ENCODE measurements around the gene MVP.
"Not testable (repeated sequence)": the region's sequence is repeated elsewhere in the genome, so short reads cannot be mapped to it uniquely, and the experiment has no call there.

MVP gene

DNA sequence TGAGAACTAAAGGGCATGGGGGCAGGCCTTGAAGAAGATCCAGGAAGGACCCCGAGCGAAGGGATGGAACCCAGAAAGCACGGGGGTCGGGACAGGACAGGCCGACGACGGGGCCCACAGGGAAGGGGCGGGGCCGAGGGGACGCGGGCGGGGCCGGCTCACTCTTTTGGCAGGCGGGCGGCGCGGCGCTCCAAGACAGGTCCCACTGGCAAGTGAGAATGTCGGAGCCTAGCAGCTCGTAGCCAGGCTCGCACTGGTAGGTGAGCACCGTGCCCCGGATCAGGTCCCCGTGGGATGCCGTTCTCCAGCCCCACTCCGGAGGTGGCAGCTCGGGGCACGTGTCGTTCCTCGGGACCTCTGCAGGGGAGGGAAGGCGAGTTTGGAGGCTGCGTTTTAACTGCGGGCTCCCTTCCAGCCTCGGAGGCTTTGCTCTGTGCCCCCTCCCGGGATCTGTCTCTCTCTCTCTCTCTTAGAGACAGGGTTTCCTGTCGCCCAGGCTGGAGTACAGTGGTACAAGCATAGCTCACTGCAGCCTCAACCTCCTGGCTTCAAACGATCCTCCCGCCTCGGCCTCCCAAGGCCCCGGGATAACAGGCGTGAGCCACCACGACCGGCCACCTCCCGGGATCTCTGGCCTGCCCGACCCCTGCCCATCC, 56.5 kb downstream of the MVP start:
- FAIRE-seq: no peak

GRCh38 chr16:29877266-29877961, 57.2 kb downstream of the MVP start:
- no peak for FAIRE-seq

- FAIRE-seq: no peak
Measured at GRCh38 chr16:29878172-29878571, 57.9 kb downstream of the MVP start.

GRCh38 chr16:29881050-29881449, 60.8 kb downstream of the MVP start:
- FAIRE-seq: no peak

DNA sequence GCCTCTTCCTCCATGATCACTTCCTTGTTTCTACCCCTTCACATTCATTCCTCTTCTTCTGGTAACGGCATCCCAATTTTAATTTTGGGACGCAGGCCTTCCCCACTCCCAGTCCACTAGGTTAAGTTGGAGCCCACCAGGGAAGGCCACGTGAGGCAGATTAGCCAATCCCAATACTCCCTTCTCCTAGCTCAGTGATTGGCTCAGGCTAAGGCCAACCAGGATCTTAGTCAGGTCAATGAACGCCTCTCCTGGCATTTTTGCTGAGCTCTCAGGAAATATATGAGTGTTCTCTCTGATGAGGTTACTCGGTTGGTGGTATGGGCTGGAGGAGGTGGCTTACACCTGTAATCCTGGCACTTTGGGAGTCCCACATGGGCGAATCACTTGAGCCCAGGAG, 63.7 kb downstream of the MVP start:
- FAIRE-seq: no peak

GRCh38 chr16:29889372-29889771, 69.1 kb downstream of the MVP start:
- not testable (repeated sequence) for FAIRE-seq

DNA sequence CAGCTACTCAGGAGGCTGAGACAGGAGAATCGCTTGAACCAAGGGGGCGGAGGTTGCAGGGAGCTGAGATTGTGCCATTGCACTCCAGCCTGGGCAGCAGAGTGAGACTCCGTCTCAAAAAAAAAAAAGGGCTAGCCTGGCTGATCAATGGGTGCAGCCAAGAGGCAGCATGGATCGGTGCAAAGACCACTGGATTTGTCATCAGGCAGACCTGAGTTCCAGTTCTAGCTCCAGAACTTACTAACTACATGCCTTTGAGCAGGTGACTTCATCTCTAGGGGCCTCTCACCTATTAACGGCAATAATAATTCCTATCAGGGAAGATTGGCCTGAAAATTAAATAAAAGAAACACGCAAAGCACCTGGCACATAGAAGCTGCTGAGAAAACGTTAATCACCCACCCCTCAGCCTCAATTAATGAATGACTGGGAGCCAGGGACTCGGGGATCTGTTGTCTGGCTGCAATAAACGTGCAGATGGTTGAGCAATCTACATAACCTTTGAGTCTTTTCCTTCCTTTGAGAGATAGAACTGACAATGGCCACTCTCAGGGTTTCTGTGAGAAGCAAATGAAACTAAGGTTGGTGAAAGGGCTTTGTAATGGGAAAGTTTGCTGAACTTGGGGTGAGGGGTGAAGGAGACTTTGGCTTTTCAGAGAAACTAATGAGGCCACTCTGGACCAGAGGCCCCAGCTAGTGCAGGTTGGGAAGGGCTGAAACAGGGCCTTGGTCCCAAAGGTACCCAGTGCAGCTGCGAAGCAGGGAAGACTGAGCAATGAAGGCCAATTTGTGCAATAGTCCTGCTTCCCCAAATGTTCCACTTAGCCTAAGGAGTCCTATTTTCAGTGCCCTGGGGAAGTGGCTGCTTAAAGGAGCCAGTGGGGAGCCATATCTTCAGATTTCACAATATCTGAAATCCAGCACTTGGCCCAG, 71.5 kb downstream of the MVP start:
- no peak for FAIRE-seq

- FAIRE-seq: no peak
Measured at GRCh38 chr16:29892458-29892813, 72.2 kb downstream of the MVP start.

DNA sequence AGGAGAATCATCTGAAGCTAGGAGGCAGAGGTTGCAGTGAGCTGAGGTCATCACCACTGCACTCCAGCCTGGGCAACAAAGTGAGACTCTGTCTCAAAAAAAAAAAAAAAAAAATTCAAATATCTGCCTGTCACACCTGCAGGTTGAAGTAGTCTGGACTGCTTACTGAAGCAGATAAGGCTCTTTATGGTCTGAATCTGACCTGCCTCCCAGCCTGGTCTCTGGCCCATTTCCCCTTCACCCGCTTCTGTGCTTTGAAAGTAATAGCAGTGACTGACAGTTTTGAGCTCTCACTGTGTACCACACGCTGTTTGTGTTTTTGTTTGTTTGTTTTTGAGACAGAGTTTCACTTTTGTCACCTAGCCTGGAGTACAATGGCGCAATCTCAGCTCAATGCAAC, 73.3 kb downstream of the MVP start:
- FAIRE-seq: no peak

DNA sequence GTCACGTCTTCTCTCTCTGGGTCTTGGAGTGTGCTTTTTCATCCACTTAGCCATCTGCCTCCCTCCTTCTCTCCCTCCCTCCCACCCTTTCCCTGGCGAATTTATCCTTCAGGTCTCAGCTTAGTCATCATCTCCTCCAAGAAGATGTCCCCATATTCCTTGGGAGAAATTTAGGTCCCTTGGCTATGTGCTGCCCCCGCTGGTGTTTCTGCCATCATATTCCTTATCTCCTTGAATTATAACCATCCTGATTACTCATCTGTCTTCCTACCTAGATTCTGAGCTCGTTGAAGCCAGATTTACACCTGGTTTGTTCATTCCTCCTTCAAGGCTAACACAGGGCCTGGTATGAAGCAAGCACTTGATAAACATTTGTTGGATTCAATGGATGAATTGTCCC, 74.1 kb downstream of the MVP start:
- FAIRE-seq: no peak

GRCh38 chr16:29896841-29897240, 76.6 kb downstream of the MVP start:
- FAIRE-seq: no peak

DNA sequence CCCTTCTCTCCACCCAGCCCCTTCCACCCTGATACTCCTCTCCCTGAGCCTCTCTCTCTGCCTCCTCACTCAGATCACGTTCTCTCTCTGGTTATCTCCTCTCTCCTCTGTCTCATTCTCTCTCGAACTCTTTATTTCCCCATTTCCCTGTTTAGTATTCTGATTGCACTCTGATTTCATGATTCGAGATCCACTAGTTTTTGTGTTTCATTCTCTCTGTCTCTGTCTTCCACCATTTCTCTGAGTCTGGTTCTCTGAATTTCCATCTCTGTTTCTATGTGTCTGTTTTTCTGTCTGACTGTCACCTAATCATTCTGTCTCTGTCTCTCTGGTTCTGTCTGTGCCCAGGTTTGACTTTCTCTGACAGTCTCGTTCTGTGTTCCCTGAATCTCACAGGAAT, 77.1 kb downstream of the MVP start:
- no peak for FAIRE-seq

Measured in A204.1 (cell line).